Measurements from ENCODE around the gene INPP5F.
"Not testable (repeated sequence)": the region's sequence is repeated elsewhere in the genome, so short reads cannot be mapped to it uniquely, and the experiment has no call there.

The INPP5F gene

DNA sequence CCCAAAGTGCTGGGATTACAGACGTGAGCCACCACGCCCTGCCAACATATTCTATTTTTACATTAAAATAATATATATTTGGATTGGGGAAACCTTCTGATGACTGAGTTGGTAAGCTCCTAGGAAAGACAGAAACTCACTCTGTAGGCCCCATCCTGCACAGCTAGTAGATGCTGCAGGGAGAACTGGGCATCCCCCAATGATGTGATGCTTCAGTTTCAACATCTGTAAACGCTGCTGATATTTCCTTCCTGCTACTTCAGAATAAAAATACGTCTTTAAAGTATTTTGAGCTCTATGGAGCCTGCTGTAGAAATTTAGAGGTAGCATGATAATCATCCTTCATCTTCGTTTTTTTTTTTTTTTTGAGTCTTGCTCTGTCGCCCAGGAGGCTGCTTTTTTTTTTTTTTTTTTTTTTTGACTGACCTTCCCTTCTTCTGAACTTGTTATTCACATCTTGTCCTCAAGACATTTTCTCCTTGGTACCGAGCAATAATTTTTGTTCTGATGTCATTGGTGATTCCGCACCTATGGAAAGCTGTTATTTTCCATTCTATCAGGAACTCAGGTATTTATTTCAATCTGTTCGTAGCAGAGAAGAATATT is 21.8 kb upstream of the INPP5F start:
- DNase-seq (ENCODE audit: low read depth in 2 of 3, low spot score in 1 of 3): no peak

GRCh38 chr10:119705434-119705831 is 20.4 kb upstream of the INPP5F start:
- no peak for DNase-seq (ENCODE audit: low read depth in 2 of 3, low spot score in 1 of 3)

DNA sequence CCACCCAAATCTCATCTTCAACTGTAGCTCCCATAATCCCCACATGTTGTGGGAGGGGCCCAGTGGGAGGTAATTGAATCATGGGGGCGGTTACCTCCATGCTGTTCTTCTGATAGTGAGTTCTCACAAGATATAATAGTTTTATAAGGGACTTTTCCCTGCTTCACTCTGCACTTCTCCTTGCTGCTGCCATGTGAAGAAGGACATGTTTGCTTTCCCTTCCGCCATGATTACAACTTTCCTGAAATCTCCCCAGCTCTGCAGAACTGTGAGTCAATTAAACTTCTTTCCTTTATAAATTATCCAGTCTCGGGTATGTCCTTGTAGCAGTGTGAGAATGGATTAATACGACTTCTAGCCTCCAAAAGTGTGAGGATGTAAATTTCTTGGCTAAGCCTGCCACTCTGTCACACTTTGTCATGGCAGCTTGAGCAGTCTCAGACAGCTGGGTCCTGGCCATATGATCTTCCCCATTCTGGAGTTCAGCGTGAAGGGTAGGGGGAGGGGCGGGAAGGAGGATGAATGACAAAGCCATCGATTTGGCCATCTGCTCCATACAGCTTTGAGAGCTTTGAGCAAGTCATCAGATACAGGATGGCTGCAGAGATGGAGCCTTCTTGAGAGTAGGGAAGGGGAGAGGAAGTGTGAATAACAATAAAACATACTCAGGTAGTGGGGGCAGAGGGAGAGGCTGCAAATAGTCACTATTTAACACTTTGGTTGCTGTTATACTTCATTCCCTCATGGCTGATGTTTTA is 19.1 kb upstream of the INPP5F start:
- no peak for DNase-seq (ENCODE audit: low read depth in 2 of 3, low spot score in 1 of 3)

DNA sequence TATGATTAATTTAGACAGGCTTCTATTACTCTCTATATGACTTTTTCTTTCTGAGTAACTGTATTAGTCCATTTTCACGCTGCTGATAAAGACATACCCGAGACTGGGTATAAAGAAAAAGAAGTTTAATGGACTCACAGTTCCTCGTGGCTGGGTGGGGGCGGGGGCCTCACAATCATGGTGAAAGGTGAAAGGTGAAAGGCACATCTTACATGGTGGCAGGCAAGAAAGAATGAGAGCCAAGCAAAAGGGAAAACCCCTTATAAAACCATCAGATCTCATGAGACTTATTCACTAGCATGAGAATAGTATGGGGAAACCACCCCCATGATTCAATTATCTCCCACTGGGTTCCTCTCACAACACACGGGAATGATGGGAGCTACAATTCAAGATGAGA is 18.5 kb upstream of the INPP5F start:
- peak in 2 of 3 donors; percentile 42 to 43 for DNase-seq (ENCODE audit: low read depth in 2 of 3, low spot score in 1 of 3)

DNA sequence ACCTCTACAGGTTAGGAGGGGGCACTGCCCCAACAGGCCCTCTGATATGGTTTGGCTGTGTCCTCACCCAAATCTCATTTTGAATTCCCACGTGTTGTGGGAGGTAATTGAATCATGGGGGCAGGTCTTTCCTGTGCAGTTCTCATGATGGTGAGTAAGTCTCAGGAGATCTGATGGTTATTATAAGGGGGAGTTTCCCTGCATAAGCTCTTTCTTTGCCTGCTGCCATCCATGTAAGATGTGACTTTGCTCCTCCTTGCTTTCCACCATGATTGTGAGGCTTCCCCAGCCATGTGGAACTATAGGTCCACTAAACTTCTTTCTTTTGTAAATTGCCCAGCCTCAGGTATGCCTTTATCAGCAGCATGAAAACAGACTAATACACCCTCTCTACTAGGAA is 14.9 kb upstream of the INPP5F start:
- not testable (repeated sequence) for DNase-seq (ENCODE audit: low read depth in 2 of 3, low spot score in 1 of 3)

DNA sequence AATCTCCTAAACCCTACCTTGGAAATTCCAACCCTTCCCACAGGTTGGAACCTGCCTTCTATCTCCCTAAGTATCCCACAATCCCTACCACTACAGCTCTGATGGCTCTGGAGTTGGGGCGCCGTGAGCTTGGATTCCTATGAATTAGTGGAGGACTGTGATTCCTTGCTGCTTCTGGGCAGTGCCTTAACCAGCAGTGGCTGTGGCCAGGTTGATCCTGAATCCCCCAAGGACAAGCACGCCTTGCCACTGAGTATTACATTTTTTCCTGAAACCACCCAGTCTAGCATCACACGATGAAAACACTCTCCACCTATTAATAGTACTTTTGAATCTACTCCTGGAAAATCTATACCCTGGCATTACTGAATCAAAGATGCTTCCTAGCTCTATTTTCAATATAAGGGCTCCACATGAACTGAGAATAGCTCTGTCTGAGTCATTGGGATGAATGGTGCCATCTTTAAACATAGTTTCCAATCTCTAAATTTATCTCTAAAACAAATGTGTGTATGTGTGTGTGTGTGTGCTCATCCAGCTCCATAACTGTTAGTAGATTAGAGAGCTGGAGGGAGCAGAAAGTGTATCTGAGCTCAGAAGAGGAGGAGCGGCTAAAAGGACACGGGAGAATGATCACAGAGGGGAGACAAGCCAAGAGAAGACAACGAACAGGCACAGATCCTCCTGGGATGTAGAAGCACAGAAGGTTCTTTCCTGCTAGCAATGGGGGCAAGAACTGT is 11.9 kb upstream of the INPP5F start:
- DNase-seq (ENCODE audit: low read depth in 2 of 3, low spot score in 1 of 3): no peak

DNA sequence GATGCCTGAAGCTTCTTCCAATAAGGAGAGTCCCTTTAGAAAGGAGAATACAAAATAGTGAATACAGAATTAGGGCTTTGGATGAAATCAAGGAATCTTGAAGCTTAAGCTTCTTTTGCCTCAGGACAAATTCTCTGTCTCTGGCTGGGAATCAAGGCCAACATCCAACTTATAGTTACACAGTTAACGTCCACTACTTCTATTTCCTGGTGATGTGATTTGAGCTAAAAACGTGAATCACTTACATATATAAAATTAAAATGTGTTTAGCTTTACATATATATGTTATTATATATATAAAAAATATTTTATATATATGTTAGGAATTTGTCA is 11.4 kb upstream of the INPP5F start:
- no peak for DNase-seq (ENCODE audit: low read depth in 2 of 3, low spot score in 1 of 3)

DNA sequence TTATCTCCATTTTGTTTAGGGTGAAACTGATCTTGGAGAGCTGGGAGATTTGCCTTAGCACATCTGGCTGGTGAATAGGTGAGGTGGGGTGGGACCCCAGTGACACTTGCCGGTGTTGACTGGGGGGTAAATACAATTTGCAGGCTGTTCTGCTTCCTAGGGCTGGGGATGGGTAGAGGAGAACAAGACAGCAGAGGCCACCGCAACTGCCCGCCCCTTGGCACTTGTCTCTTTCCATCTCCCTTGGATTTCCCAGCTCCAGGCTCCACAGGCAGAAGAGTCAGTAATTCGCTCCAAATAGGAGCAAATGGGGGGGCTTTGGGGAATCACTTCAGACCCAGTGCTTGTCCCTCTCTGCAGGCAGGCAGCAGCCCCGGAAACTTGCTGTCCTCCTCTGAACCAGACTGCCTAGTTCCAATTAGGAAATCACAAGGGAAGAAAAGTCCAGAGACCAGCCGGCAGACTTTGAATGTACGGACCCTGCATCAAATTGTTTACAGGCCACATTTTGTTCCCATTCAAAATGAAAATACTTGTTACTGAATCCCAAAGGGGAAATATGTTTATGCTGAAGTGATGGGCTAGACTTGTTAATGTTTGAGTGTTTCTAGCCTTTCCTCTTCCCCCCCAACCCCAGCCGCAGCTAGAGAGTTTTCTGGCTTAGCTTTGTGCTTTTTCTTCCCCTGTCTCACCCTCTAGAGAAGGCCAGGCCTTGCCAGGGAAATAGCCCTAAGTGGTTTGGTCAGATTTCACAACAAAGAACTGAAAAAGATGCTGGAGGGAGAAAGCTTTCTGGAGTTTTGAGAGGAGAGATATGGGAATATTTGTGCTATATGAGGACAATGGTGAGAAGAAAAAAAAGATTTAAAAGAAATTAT is 10.0 kb upstream of the INPP5F start:
- no peak for DNase-seq (ENCODE audit: low read depth in 2 of 3, low spot score in 1 of 3)

DNA sequence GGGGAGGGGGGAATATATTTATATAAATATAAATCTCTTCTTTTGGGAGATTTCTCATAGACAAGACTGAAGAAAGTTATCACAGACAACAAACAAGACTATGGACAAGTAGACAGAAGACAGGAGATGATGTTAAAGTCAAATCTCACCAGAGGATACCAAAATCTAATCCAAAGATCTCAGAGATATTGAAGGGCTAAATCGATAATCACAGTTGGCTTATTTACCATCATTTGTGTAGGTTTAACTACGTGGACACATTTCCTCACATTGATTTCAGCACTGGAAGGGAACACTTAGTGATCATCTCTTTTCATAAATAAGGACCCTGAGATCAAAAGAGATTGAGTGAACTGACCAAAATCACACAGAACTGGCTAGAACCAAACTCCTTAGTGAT is 2.7 kb upstream of the INPP5F start:
- no peak for DNase-seq (ENCODE audit: low read depth in 2 of 3, low spot score in 1 of 3)

- DNase-seq (ENCODE audit: low read depth in 2 of 3, low spot score in 1 of 3): no peak
These were observed 2.2 kb upstream of the INPP5F start for GRCh38 chr10:119723624-119724023.

DNA sequence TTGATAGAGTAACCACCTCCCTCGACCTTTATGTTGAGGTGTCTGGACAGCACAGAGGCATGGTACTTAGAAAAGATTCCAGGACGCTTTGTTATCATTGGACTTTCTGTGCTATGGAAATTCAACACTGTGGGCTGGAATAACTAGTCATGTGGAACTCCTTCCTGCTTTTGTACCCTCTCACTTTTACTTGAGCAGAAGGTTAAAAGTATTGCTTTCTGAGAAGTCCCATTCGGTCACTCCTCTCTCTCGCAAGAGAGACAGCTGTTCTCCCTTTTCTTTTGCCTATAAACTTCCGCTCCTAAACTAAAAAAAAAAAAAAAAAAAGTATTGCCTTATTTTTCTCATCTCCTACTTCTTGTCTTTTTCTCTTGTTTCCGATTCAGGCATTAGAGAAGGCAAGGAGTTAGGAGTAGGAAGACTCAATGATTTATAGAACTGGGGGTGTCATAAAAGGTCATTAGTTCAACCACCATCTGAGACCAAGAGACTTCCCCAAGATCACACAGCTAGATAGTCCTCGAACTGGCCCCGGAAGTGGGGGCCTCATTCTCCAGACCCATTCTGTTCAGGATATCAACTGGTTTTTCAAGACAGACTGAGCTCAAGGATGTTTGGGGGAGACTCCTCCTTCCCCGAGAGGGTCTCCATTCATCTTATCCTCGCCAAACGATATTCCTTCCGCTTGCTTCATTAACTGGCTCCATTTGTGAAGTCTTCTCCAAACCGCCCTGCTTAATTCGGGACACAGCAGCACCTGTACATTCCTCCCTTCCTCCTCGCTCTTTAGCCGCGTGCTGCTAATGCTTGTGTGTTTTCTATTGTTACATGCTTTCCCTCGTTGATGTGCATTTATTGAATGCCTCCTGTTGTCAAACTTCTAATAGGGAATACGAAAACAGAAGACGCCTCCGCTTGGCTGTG is 995 bp upstream of the INPP5F start:
- DNase-seq (ENCODE audit: low read depth in 2 of 3, low spot score in 1 of 3): no peak

DNA sequence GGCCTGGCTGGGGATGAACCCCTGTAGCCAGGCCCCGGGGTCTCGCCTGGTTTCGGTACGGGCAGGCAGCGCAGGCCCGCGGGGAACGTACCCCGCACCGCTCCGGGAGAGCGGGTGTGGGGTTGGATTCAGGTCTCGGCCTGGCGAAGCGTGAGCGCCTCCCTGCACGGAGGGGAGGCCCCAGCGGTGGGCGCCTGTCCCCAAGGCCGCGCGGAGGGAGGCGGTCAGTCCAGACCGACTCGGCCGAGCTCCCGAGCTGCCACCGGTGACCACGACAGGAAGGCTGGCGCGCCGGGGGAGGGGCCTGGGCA is 378 bp upstream of the INPP5F start:
- no peak for DNase-seq (ENCODE audit: low read depth in 2 of 3, low spot score in 1 of 3)

DNA sequence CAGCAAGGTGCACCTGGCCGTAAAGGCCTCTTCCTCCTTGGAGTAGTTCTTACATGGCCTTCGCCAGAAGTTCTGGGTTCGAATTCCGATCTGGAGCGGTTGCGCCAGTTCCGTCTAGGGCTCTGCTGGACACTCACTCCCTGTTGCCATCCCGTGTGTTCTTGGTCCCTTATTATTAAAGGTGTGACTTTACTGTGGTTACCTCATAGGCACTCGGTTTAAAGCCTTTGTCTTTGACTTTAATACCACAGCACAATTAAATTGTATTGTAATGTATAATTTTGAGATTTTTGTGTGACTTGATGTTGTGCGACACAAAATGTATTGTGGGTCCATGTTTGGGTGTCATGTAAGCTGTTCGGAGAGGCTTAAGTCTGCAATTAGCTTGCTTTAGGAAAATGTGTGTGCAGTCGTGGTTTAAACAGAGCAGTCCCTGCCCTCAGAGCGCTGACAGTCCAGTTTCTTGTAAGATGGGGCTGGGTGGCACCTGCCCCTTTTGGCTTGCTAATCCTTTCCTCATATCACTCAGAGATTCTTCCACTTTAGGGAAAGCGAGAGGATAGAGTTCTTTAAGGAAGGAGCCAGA is 919 bp downstream of the INPP5F start:
- no peak for DNase-seq (ENCODE audit: low read depth in 2 of 3, low spot score in 1 of 3)

DNA sequence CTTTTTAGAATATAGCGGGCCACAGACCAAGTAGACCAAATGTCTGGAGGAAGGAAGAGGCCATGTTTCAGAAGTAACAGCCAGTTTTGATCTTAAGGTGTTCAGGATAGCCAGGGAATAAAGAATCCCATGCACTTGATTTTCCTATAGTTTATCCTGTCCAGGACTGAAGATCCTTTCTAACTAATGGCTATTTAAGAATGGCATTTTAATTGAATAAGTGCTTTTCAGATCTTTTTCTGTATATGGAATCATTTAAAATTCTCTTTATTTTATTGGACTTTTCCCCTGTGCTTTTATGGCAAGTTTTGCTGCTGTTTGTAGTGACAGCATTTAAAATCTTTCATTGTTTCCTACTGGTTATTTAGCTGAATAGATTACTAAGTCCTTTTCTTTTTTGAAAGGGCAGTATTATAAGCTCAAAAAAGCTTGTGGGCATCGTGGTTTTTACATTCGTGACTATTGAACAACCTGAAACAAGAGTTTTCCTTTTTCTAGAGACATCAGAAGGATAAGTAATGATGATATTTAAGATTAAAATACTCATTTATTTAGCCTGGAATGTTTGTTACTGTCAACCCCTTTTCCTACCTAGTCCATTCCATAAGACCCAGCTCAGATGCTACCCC is 2.4 kb downstream of the INPP5F start:
- no peak for DNase-seq (ENCODE audit: low read depth in 2 of 3, low spot score in 1 of 3)

- DNase-seq (ENCODE audit: low read depth in 2 of 3, low spot score in 1 of 3): no peak
These were observed 8.8 kb downstream of the INPP5F start for GRCh38 chr10:119734396-119735332.

- no peak for DNase-seq (ENCODE audit: low read depth in 2 of 3, low spot score in 1 of 3)
These were observed 9.6 kb downstream of the INPP5F start for GRCh38 chr10:119735451-119735850.

GRCh38 chr10:119736220-119736619 is 10.4 kb downstream of the INPP5F start:
- DNase-seq (ENCODE audit: low read depth in 2 of 3, low spot score in 1 of 3): no peak

DNA sequence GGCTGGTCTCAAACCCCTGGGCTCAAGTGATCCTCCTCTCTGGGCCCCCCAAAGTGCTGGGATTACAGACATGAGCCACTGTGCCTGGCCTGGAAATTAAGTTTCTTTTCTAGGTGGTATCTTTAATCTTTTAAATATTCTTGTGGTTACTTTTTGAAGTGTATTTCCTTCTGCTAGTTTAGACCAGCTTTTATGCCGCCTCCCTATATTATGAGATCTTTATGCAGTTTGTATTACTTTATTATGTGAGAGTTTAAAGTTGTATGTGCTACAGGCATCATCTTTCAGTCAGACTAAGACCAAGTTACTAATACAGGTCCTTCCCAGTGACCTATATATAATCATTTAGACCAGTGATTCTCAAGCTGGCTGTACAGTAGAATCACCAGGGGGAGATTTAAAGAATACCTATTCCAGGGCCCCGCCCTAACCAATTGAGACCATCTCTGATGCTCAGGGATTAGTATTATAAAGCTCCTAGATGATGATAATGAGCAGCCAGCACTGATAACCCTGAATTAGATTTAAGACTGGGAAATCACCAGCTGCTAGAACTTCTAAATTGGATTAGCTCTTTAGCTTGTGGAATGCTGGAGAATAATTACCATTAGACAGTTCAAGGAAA is 11.3 kb downstream of the INPP5F start:
- DNase-seq (ENCODE audit: low read depth in 2 of 3, low spot score in 1 of 3): no peak
